CD4-positive, alpha-beta T cell treated with Interleukin-15 for 4 hours (primary cell): Measurements from ENCODE around the gene KIF5A.
"Not testable (repeated sequence)": the region's sequence is repeated elsewhere in the genome, so short reads cannot be mapped to it uniquely, and the experiment has no call there.

ENCODE experiments used
- DNase-seq: peaks from one replicate; pipeline ENCODE4 v3.0.0-alpha.2; 2020; ENCODE audit warnings: low spot score

KIF5A gene

GRCh38 chr12:57607958-57608663, 58.3 kb downstream of the KIF5A start:
- DNase-seq, result no peak

- no peak for DNase-seq
Observed at GRCh38 chr12:57609101-57609780, 59.4 kb downstream of the KIF5A start.

GRCh38 chr12:57609781-57610553, 60.1 kb downstream of the KIF5A start:
- no peak for DNase-seq

- DNase-seq, result no peak
Observed at GRCh38 chr12:57610554-57611107, 60.8 kb downstream of the KIF5A start.

- peak; percentile 40 for DNase-seq
Observed at GRCh38 chr12:57611108-57611826, 61.4 kb downstream of the KIF5A start, which contains the start of gene ARHGEF25. ARHGEF25 (plus strand) TSS chr12:57611435; CDS start chr12:57611895, 460 bp downstream.

GRCh38 chr12:57611827-57612710, 62.2 kb downstream of the KIF5A start:
- no peak for DNase-seq

- no peak for DNase-seq
Observed at GRCh38 chr12:57612711-57613426, 63.0 kb downstream of the KIF5A start.

GRCh38 chr12:57613427-57614109, 63.7 kb downstream of the KIF5A start:
- no peak for DNase-seq

- DNase-seq, result no peak
Observed at GRCh38 chr12:57614178-57614947, 64.5 kb downstream of the KIF5A start.

- DNase-seq, result no peak
Observed at GRCh38 chr12:57614948-57615500, 65.2 kb downstream of the KIF5A start.

- no peak for DNase-seq
Observed at GRCh38 chr12:57615637-57616036, 65.8 kb downstream of the KIF5A start.

GRCh38 chr12:57616383-57617101, 66.7 kb downstream of the KIF5A start:
- DNase-seq, result no peak

GRCh38 chr12:57617942-57618341, 68.1 kb downstream of the KIF5A start:
- no peak for DNase-seq

- not testable (repeated sequence) for DNase-seq
Observed at GRCh38 chr12:57618431-57618830, 68.6 kb downstream of the KIF5A start.

GRCh38 chr12:57618966-57619433, 69.2 kb downstream of the KIF5A start:
- DNase-seq, result no peak

GRCh38 chr12:57619434-57620244, 69.8 kb downstream of the KIF5A start:
- no peak for DNase-seq
